IMR-90 (cell line): ENCODE results near the gene TEAD4. TPM values are rescaled to one million over a fixed set of nuclear protein-coding genes. Genes with fewer than 3 reads are reported as not detected.

Experiments
- ATAC-seq: fragments of 200-7000 bp; cut with Tn5 transposase; 2 replicates; pipeline ENCODE4 v1.9.1; 2020; ENCODE audit warnings: low read depth, mild to moderate bottlenecking, moderate library complexity
- BruUV-seq: library from RNA; stranded (reverse); fragments of 400-500 nt; replicated peaks from 2 replicates; lab custom pipeline; 2021; lab: Mats Ljungman, UMichigan
- CTCF ChIA-PET: fragments of 300-600 bp; formaldehyde crosslinking; extraction: SDS; loops from one replicate; lab custom pipeline; 2021; ENCODE audit warnings: antibody characterized with exemption; lab: Yijun Ruan, JAX
- POLR2A ChIA-PET: fragments of 300-600 bp; sonication (Branson Sonifier 250); formaldehyde crosslinking; loops from one replicate; lab custom pipeline; 2022; ENCODE audit warnings: antibody characterized with exemption; ENCODE audit not compliant: unreplicated experiment; lab: Charles Lee
- DNase-seq: peaks from one replicate; pipeline ENCODE4 v3.0.0; 2013
- H2AFZ ChIP-seq: replicated peaks from 2 replicates; pipeline ENCODE3; 2013; ENCODE audit warnings: low read length, mild to moderate bottlenecking; ENCODE audit not compliant: poor library complexity
- H2AK5ac ChIP-seq: 2 replicates; pipeline ENCODE4 v1.6.1; 2013; ENCODE audit warnings: low read depth, low read length, inconsistent platforms
- H2AK9ac ChIP-seq: replicated peaks from 2 replicates; pipeline ENCODE3; 2013; ENCODE audit warnings: mild to moderate bottlenecking, low read depth, low read length, moderate library complexity; ENCODE audit not compliant: poor library complexity
- H2BK120ac ChIP-seq: 2 replicates; pipeline ENCODE4 v1.6.1; 2013; ENCODE audit warnings: low read depth, low read length, inconsistent platforms
- H2BK15ac ChIP-seq: 3 replicates; pipeline ENCODE4 v1.6.1; 2013; ENCODE audit warnings: low read depth, low read length, inconsistent platforms
- H2BK20ac ChIP-seq: 2 replicates; pipeline ENCODE4 v1.6.1; 2013; ENCODE audit warnings: low read depth, mild to moderate bottlenecking, inconsistent platforms, low read length, moderate library complexity
- H2BK5ac ChIP-seq: 2 replicates; pipeline ENCODE4 v1.6.1; 2013; ENCODE audit warnings: mild to moderate bottlenecking, low read depth, low read length, inconsistent platforms; ENCODE audit not compliant: poor library complexity, severe bottlenecking
- H3K14ac ChIP-seq: replicated peaks from 2 replicates; pipeline ENCODE4 v1.6.1; 2013; ENCODE audit warnings: low read depth, low read length, inconsistent platforms
- H3K18ac ChIP-seq: 2 replicates; pipeline ENCODE4 v1.6.1; 2013; ENCODE audit warnings: low read depth, low read length, control low read depth
- H3K23ac ChIP-seq: 2 replicates; pipeline ENCODE4 v1.6.1; 2013; ENCODE audit warnings: low read depth, low read length, inconsistent platforms
- H3K27ac ChIP-seq: 2 replicates; pipeline ENCODE4 v1.5.1; 2013; ENCODE audit warnings: mild to moderate bottlenecking, control low read depth, low read length; ENCODE audit not compliant: insufficient read depth
- H3K27me3 ChIP-seq: 2 replicates; pipeline ENCODE4 v1.6.1; 2013; ENCODE audit warnings: low read length; ENCODE audit not compliant: control insufficient read depth, insufficient read depth
- H3K36me3 ChIP-seq: 2 replicates; pipeline ENCODE4 v1.6.1; 2013; ENCODE audit warnings: low read length, mixed read lengths; ENCODE audit not compliant: control insufficient read depth, insufficient read depth
- H3K4ac ChIP-seq: 2 replicates; pipeline ENCODE4 v1.6.1; 2013; ENCODE audit warnings: low read depth, low read length, inconsistent platforms
- H3K4me1 ChIP-seq: 2 replicates; pipeline ENCODE4 v1.6.1; 2013; ENCODE audit warnings: low read length, mixed read lengths; ENCODE audit not compliant: control insufficient read depth, insufficient read depth
- H3K4me2 ChIP-seq: 2 replicates; pipeline ENCODE4 v1.6.1; 2013; ENCODE audit warnings: low read depth, mild to moderate bottlenecking, control low read depth, low read length, moderate library complexity
- H3K4me3 ChIP-seq: 2 replicates; pipeline ENCODE4 v1.5.1; 2013; ENCODE audit warnings: low read depth, mild to moderate bottlenecking, control low read depth, low read length, moderate library complexity; ENCODE audit not compliant: insufficient read depth
- H3K56ac ChIP-seq: 2 replicates; pipeline ENCODE4 v1.6.1; 2013; ENCODE audit warnings: low read length, inconsistent platforms; ENCODE audit not compliant: insufficient read depth; ENCODE audit errors: extremely low read depth
- H3K79me1 ChIP-seq, 2 experiments: 2 replicates each; pipeline ENCODE4 v1.6.1; 2013; ENCODE audit warnings: low read length in 2 of 2, inconsistent platforms in 1 of 2, low read depth in 1 of 2
- H3K9ac ChIP-seq: 2 replicates; pipeline ENCODE4 v1.6.1; 2013; ENCODE audit warnings: low read depth, low read length, control low read depth
- H3K9me1 ChIP-seq: 2 replicates; pipeline ENCODE4 v1.6.1; 2013; ENCODE audit warnings: low read length, inconsistent platforms; ENCODE audit not compliant: insufficient read depth
- H3K9me3 ChIP-seq: 2 replicates; pipeline ENCODE4 v1.6.1; 2013; ENCODE audit warnings: low read length; ENCODE audit not compliant: control insufficient read depth, insufficient read depth
- H4K20me1 ChIP-seq: 2 replicates; pipeline ENCODE4 v1.6.1; 2013; ENCODE audit warnings: low read length, inconsistent platforms; ENCODE audit not compliant: insufficient read depth
- H4K5ac ChIP-seq: 2 replicates; pipeline ENCODE4 v1.6.1; 2013; ENCODE audit warnings: mild to moderate bottlenecking, low read depth, low read length, control low read depth
- H4K8ac ChIP-seq, 2 experiments: 2 replicates each; pipeline ENCODE4 v1.6.1; 2013; ENCODE audit warnings: low read depth in 2 of 2, low read length in 2 of 2, control low read depth in 1 of 2, inconsistent platforms in 1 of 2
- H4K91ac ChIP-seq: 2 replicates; pipeline ENCODE4 v1.6.1; 2013; ENCODE audit warnings: low read depth, low read length, inconsistent platforms; ENCODE audit not compliant: insufficient read depth
- BHLHE40 ChIP-seq: fragments of 150-350 bp; IDR thresholded peaks from 2 replicates; pipeline ENCODE4 v1.6.1; 2016; ENCODE audit warnings: mild to moderate bottlenecking, low read depth, low read length
- CEBPB ChIP-seq: IDR thresholded peaks from 2 replicates; pipeline ENCODE4 v1.6.1; 2012; ENCODE audit warnings: low read depth, low read length, improper control_type of control experiment
- CHD1 ChIP-seq: IDR thresholded peaks from 2 replicates; pipeline ENCODE4 v1.6.1; 2012; ENCODE audit warnings: low read depth, low read length, improper control_type of control experiment
- CTCF ChIP-seq: conservative IDR thresholded peaks from 2 replicates; pipeline ENCODE4 v1.5.1; 2012; ENCODE audit warnings: mild to moderate bottlenecking, low read depth, low read length, improper control_type of control experiment
- ELK1 ChIP-seq: fragments of 150-350 bp; IDR thresholded peaks from 2 replicates; pipeline ENCODE4 v1.6.1; 2016; ENCODE audit warnings: low read depth, mild to moderate bottlenecking, low read length, moderate library complexity, borderline replicate concordance
- FOS ChIP-seq: fragments of 150-350 bp; IDR thresholded peaks from 2 replicates; pipeline ENCODE4 v1.6.1; 2016; ENCODE audit warnings: low read depth, low read length
- MAFK ChIP-seq: IDR thresholded peaks from 2 replicates; pipeline ENCODE4 v1.6.1; 2012; ENCODE audit warnings: low read depth, low read length, improper control_type of control experiment
- MXI1 ChIP-seq: IDR thresholded peaks from 2 replicates; pipeline ENCODE4 v1.6.1; 2012; ENCODE audit warnings: low read depth, mild to moderate bottlenecking, low read length, moderate library complexity, borderline replicate concordance
- NFE2L2 ChIP-seq: fragments of 150-350 bp; IDR thresholded peaks from 2 replicates; pipeline ENCODE4 v1.6.1; 2016; ENCODE audit warnings: low read depth, mild to moderate bottlenecking, low read length
- POLR2A ChIP-seq: IDR thresholded peaks from 2 replicates; pipeline ENCODE4 v1.6.1; 2012; ENCODE audit warnings: mild to moderate bottlenecking, low read depth, low read length
- RCOR1 ChIP-seq: IDR thresholded peaks from 2 replicates; pipeline ENCODE4 v1.6.1; 2012; ENCODE audit warnings: mild to moderate bottlenecking, low read length, improper control_type of control experiment; ENCODE audit not compliant: insufficient replicate concordance
- RFX5 ChIP-seq: IDR thresholded peaks from 2 replicates; pipeline ENCODE4 v1.8.0; 2012; ENCODE audit warnings: low read depth, mild to moderate bottlenecking, low read length, moderate library complexity
- SMC3 ChIP-seq: fragments of 150-350 bp; IDR thresholded peaks from 2 replicates; pipeline ENCODE4 v1.6.1; 2016; ENCODE audit warnings: low read depth, mild to moderate bottlenecking, antibody characterized with exemption, low read length, moderate library complexity
- USF2 ChIP-seq: fragments of 150-350 bp; IDR thresholded peaks from 2 replicates; pipeline ENCODE4 v1.6.1; 2017; ENCODE audit warnings: mild to moderate bottlenecking, antibody characterized with exemption, low read length, low read depth
- WGBS, 2 experiments: methylation state at CpG; one replicate each; pipeline versions ENCODE4 v1.1.5 to v1.1.7; 2013; ENCODE audit warnings: missing lambda C conversion rate in 2 of 2; ENCODE audit not compliant: insufficient read length in 1 of 2; ENCODE audit errors: extremely low coverage in 2 of 2; 5-methylcytosine and 5-hydroxymethylcytosine counted together
- dilution Hi-C: fragments of 300-500 bp; cut with HindIII; formaldehyde crosslinking; loops from one replicate; pipeline ENCODE4 v1.14.3; 2018; ENCODE audit warnings: low sequenced_read_pairs; ENCODE audit not compliant: unreplicated experiment
- in situ Hi-C: fragments of 300-500 bp; cut with MboI; formaldehyde crosslinking; loops from 3 replicates; pipeline ENCODE4 v1.14.3; 2019; ENCODE audit warnings: low sequenced_read_pairs, inconsistent platforms, mixed read lengths
- intact Hi-C: fragments of 100-400 bp; cut with micrococcal nuclease; formaldehyde crosslinking; loops from 2 replicates; pipeline ENCODE4 v1.10.0; 2022
- polyA plus RNA-seq, 3 experiments: library from polyadenylated mRNA; depleted of rRNA; stranded (reverse); fragments of >200 nt; gene quantifications; 2 replicates each; pipeline ENCODE4 v1.2.3, GENCODE V29; 2012; ENCODE audit warnings: low replicate concordance in 1 of 3
- total RNA-seq: library from RNA; depleted of rRNA; stranded (reverse); fragments of >200 nt; gene quantifications from 2 replicates; pipeline ENCODE4 v1.2.3, GENCODE V29; 2012

TEAD4 gene
- total and polyA plus RNA-seq, 2 of the 4 experiments (the other 2 are of a cell fraction): 8.8 to 24.9 TPM

- H2BK120ac ChIP-seq: no peak overlapping the region
- H3K18ac ChIP-seq: no peak overlapping the region
- H3K4ac ChIP-seq: no peak overlapping the region
- no peak overlapping the region for H4K8ac ChIP-seq
- H3K9me3 ChIP-seq: no peaks in the 10 kb centered on the region
- in situ Hi-C loops: no loop called here
- BruUV-seq: no TSS peak
- POLR2A ChIA-PET: no interaction called here
- peak; percentile 13 for ATAC-seq
- peaks cover 18% of the 10 kb centered on the region for H4K20me1 ChIP-seq
- WGBS, 2 experiments: 75% methylated on average over 14 of the region's 23 CpGs; no CpG with 5 or more reads in 1 of the 2 experiments
- peaks cover 9% of the 10 kb centered on the region; the same call in 1 of the 2 replicates for H3K36me3 ChIP-seq
- H2BK15ac ChIP-seq: no peak overlapping the region
- intact Hi-C loops: no loop called here
- no peak overlapping the region for H2BK20ac ChIP-seq
- H3K14ac ChIP-seq: no peak overlapping the region
- H2AK9ac ChIP-seq: peak overlapping the region; percentile 73
- H2AFZ ChIP-seq: peak overlapping the region; percentile 60
- H3K27me3 ChIP-seq: no peaks in the 10 kb centered on the region
- no peak for TF ChIP-seq CHD1
- no peak for TF ChIP-seq RFX5
- no peak for TF ChIP-seq MAFK
- no peak for TF ChIP-seq USF2
- no peak for TF ChIP-seq FOS
- no peak for TF ChIP-seq POLR2A
- no peak for TF ChIP-seq ELK1
- TF ChIP-seq MXI1: no peak
- no peak for TF ChIP-seq BHLHE40
- TF ChIP-seq SMC3: no peak
- TF ChIP-seq CEBPB: no peak
- TF ChIP-seq NFE2L2: no peak
- no peak for TF ChIP-seq RCOR1
- TF ChIP-seq CTCF: no peak
- no peak overlapping the region for H4K5ac ChIP-seq
- H4K91ac ChIP-seq: no peak overlapping the region
- H2AK5ac ChIP-seq: no peak overlapping the region
- DNase-seq: no peak
- H3K4me2 ChIP-seq: no peak overlapping the region
- CTCF ChIA-PET: no interaction called here
- dilution Hi-C loops: no loop called here
- no peak overlapping the region for H3K4me3 ChIP-seq
- H3K79me1 ChIP-seq: peaks cover 5 to 31% of the 10 kb centered on the region in 2 experiments; a peak in 3 of 4 replicates
- peaks cover 7% of the 10 kb centered on the region for H3K4me1 ChIP-seq
- H3K27ac ChIP-seq: no peak overlapping the region
- H3K9ac ChIP-seq: no peak overlapping the region
- no peak overlapping the region for H3K23ac ChIP-seq
- no peak overlapping the region for H3K56ac ChIP-seq
- peaks cover 8% of the 10 kb centered on the region; the same call in 1 of the 2 replicates for H3K9me1 ChIP-seq
- no peak overlapping the region for H2BK5ac ChIP-seq
These were observed 40.2 kb downstream of the TEAD4 start for GRCh38 chr12:2999265-2999841.
